Common myeloid progenitor, CD34-positive (primary cell): ENCODE data around the gene CITED4.

Experiments used
- CTCF ChIA-PET: fragments of 350-600 bp; sonication (Branson Sonifier 250); formaldehyde crosslinking; loops from one replicate; lab custom pipeline; 2021; ENCODE audit warnings: antibody characterized with exemption; lab: Charles Lee
- POLR2A ChIA-PET: fragments of 350-600 bp; sonication (Branson Sonifier 250); formaldehyde crosslinking; loops from one replicate; lab custom pipeline; 2021; ENCODE audit warnings: antibody characterized with exemption; lab: Charles Lee
- DNase-seq, 3 donors: peaks; one replicate each; pipeline versions ENCODE4 v3.0.0 to v3.0.0-alpha.2; 2013
- H3K27ac ChIP-seq, 2 experiments: 1 replicate in 1 of 2; 2 replicates in 1 of 2; pipeline ENCODE4 v1.7.0; 2013; ENCODE audit warnings: inconsistent platforms in 2 of 2, low read length in 2 of 2, mild to moderate bottlenecking in 2 of 2, low read depth in 1 of 2, moderate library complexity in 1 of 2; ENCODE audit not compliant: severe bottlenecking in 2 of 2, insufficient read depth in 1 of 2, poor library complexity in 1 of 2
- H3K27me3 ChIP-seq, 5 experiments: replicated peaks in 2 of 5; 1 replicate in 3 of 5; 2 replicates in 2 of 5; pipeline versions ENCODE4 v1.6.1 to v1.7.0; 2013; ENCODE audit warnings: low read length in 4 of 5, mild to moderate bottlenecking in 2 of 5, moderate library complexity in 2 of 5, inconsistent platforms in 1 of 5; ENCODE audit not compliant: insufficient read depth in 5 of 5, control insufficient read depth in 4 of 5
- H3K36me3 ChIP-seq, 4 experiments: 1 replicate in 2 of 4; 2 replicates in 2 of 4; pipeline versions ENCODE4 v1.6.1 to v1.7.0; 2013; ENCODE audit warnings: low read length in 3 of 4, control low read depth in 1 of 4, mild to moderate bottlenecking in 1 of 4; ENCODE audit not compliant: control insufficient read depth in 4 of 4, insufficient read depth in 4 of 4
- H3K4me1 ChIP-seq, 4 experiments: 1 replicate in 3 of 4; 2 replicates in 1 of 4; pipeline versions ENCODE4 v1.6.1 to v1.7.1; 2013; ENCODE audit warnings: low read length in 3 of 4, mild to moderate bottlenecking in 3 of 4, control low read depth in 1 of 4, inconsistent platforms in 1 of 4, moderate library complexity in 1 of 4; ENCODE audit not compliant: control insufficient read depth in 4 of 4, insufficient read depth in 4 of 4; ENCODE audit errors: control extremely low read depth in 1 of 4
- H3K4me3 ChIP-seq, 7 experiments: 1 replicate in 4 of 7; 2 replicates in 3 of 7; pipeline versions ENCODE4 v1.5.1 to v1.7.0; 2013; ENCODE audit warnings: mild to moderate bottlenecking in 7 of 7, low read length in 6 of 7, moderate library complexity in 6 of 7, inconsistent platforms in 2 of 7, low read depth in 2 of 7, control low read depth in 1 of 7; ENCODE audit not compliant: insufficient read depth in 4 of 7, control insufficient read depth in 1 of 7; ENCODE audit errors: extremely low read depth in 1 of 7
- H3K9me3 ChIP-seq, 5 experiments: 1 replicate in 4 of 5; 2 replicates in 1 of 5; pipeline versions ENCODE4 v1.6.1 to v1.7.1; 2013; ENCODE audit warnings: low read length in 4 of 5, mild to moderate bottlenecking in 2 of 5, inconsistent platforms in 1 of 5, low read depth in 1 of 5, moderate library complexity in 1 of 5; ENCODE audit not compliant: control insufficient read depth in 4 of 5, insufficient read depth in 2 of 5; ENCODE audit errors: control extremely low read depth in 1 of 5
- WGBS: methylation state at CpG from one replicate; pipeline ENCODE4 v1.1.5; 2013; ENCODE audit not compliant: insufficient coverage; 5-methylcytosine and 5-hydroxymethylcytosine counted together

CITED4 gene

DNA sequence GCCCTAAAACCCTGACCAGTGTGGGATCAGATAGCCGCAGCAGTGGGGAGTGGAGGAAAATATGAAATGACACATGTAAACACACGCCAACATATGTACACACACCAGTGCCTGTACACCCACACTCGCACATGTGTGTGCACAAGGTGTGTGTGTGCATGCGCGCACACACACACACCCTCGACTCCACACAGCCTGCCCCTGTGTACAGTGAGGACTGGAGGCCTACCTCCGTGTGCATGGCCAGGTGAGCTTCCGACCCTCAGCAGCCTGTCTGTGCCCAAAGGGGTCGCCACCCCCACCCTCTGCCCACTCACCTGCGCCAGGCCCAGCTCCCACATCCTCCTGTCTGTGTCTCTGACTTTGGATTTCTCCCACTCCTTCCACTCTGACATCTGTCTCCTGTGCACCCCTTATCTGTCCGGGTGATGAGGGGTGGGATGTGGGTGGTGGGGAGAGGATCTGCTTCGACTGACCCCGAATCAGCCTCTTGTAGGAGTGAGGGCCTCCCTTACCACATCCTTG is 31.7 kb downstream of the CITED4 start:
- H3K27me3 ChIP-seq: no peaks in the 10 kb centered on the region
- no peak overlapping the region for H3K27ac ChIP-seq
- POLR2A ChIA-PET: interaction anchor here (0.7 kb wide), 1 partner anchor 65 kb away, joined by 3 read pairs; no protein-coding TSS in a partner anchor
- no peaks in the 10 kb centered on the region for H3K9me3 ChIP-seq
- no peak for DNase-seq
- no peak overlapping the region for H3K4me3 ChIP-seq
- 98% methylated on average over 5 of the region's 13 CpGs for WGBS
- CTCF ChIA-PET: interaction anchor here (1.0 to 1.9 kb wide), 2 partner anchors 10 to 21 kb away, joined by 3 to 6 read pairs; no protein-coding TSS in a partner anchor
- peaks cover 0 to 12% (median 10%) of the 10 kb centered on the region in 4 experiments for H3K4me1 ChIP-seq
- H3K36me3 ChIP-seq: no peaks in the 10 kb centered on the region

DNA sequence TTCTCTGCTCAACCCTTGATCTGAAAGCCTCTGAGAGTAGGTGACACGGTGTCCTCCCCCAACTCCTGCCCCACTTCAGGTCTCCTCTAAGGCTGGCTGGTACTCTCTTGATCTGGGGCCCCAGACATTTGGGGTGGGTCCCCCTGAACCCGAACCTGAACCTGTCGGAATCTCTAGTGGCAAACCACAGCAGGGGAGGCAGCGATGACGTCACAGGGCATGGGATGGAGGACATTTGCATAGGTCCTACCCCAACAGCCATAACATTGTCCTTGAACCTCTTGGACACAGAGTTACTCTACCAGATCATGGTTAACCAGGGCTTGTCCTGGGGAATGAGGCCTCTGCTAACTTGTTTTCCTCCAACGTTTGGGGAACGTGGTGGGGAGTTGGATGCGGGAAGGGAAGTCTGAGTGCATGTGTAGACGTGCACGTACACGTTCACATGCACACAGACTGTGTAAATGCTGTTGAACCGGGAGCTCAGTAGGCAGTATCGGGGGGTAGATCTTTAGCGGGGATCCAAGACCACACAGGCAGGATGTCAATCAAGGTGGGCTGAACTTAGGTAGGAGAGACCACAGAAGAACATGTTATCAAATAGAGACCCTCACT is 32.4 kb downstream of the CITED4 start:
- peaks cover 0 to 20% (median 17%) of the 10 kb centered on the region in 4 experiments for H3K4me1 ChIP-seq
- H3K9me3 ChIP-seq: no peaks in the 10 kb centered on the region
- no peak overlapping the region for H3K27ac ChIP-seq
- WGBS: 94% methylated on average over 13 of the region's 14 CpGs
- no peak for DNase-seq
- CTCF ChIA-PET: interaction anchor here (1.9 kb wide), 1 partner anchor 9 kb away, joined by 6 read pairs; no protein-coding TSS in a partner anchor
- no peaks in the 10 kb centered on the region for H3K27me3 ChIP-seq
- POLR2A ChIA-PET: no interaction called here
- H3K36me3 ChIP-seq: no peaks in the 10 kb centered on the region
- H3K4me3 ChIP-seq: no peak overlapping the region

DNA sequence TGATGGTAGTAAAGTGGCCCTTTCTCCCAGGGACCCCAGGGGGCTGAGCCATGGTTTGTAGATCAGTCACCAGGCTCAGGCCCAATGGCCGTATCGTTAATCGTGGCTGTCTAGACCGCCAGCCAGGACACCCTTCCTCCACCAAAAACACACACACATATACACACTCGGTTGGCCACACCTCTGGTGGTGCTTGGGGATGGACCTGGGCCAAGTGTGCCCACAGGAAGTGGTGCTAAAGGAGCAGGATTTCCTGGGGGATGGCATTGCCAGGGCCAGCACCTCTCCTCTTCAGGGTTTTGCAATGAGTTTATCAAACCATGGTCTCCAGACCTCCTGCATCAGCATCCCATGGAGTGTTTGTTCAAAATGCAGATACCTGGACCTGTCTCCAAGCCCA is 36.2 kb downstream of the CITED4 start:
- H3K4me1 ChIP-seq: peaks cover 0 to 28% (median 24%) of the 10 kb centered on the region in 4 experiments
- ChIA-PET CTCF (interaction anchor here (1.4 to 3.5 kb wide), 2 partner anchors 24 to 53 kb away, joined by 4 to 21 read pairs; no protein-coding TSS in a partner anchor), POLR2A (interaction anchor here (0.7 kb wide), 1 partner anchor 1066 kb away, joined by 3 read pairs; no protein-coding TSS in a partner anchor)
- no peak for DNase-seq
- H3K27me3 ChIP-seq: no peaks in the 10 kb centered on the region
- H3K9me3 ChIP-seq: no peaks in the 10 kb centered on the region
- no peak overlapping the region for H3K27ac ChIP-seq
- H3K36me3 ChIP-seq: no peaks in the 10 kb centered on the region
- WGBS: no CpG with 5 or more reads among the region's 5 CpGs
- no peak overlapping the region for H3K4me3 ChIP-seq

DNA sequence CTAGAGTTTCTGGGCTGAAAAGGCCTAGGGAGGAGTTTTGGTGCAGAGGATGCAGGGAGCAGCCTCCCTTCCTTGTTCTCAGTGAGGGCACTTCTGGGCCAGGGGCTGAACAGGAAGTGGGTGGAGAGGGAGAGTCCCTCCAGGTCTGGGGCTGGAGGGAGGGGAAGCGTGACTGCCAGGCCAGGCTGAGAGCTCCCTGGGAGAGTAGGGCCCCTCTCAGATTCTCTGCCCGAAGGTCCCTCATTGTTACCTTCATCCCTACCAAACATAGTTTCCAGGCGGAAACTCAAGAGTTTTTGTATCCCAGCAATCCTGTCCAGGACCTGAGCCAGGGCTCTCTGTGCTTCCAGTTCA is 36.8 kb downstream of the CITED4 start:
- POLR2A ChIA-PET: interaction anchor here (0.6 to 0.7 kb wide), 2 partner anchors 8 to 1065 kb away, joined by 3 to 5 read pairs; no protein-coding TSS in a partner anchor
- CTCF ChIA-PET: interaction anchor here (0.9 to 3.5 kb wide), 3 partner anchors 24 to 52 kb away, joined by 3 to 21 read pairs (median 4); no protein-coding TSS in a partner anchor
- Histone ChIP-seq H3K27me3 (no peaks in the 10 kb centered on the region), H3K4me3 (peak overlapping the region in 1 of 7 experiments; percentile 23), H3K36me3 (no peaks in the 10 kb centered on the region), H3K9me3 (no peaks in the 10 kb centered on the region), H3K27ac (no peak overlapping the region), H3K4me1 (peaks cover 0 to 33% (median 28%) of the 10 kb centered on the region in 4 experiments)
- 36% methylated on average over 3 of the region's 3 CpGs for WGBS
- peak in 2 of 3 donors; percentile 66 to 71 for DNase-seq

DNA sequence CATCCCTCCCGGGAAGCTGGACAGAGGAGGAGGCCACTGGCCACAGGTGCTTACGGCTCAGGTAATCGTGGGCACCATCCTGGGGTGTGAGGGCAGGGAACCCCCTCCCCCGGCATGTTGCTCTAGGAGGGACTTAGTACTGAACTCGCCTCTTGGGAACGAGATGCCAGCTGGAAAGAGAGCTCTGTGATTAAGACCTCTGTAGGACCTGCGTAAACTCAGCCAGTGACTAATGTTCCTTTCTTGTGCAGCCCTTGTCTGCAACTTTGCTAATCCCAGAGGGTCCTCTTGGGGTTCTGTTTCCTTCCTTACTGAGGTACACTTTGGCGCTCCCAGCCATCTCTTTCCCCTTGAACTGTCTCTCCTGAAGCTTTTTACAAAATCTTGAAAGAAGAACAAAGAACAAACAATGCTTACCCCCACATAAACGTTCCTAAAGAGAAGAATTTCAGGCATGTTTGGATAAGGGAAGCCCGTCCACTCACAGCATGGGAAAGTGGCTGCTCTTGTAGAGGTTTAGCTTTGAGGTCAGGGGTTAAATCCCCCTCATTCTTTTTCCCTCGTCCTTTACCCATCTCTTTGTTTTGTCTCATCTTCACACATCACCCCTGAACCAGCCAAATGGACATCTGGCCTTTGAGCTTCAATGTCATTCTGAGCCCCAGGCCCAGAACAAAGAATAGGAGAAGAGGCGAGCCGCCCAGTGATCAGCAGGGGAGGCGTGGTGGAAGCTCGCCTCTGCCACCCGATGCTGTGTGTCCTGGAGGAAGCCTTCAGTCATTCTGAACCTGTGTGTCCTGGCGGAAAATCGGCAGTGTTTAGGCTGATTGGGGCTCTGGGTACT is 37.4 kb downstream of the CITED4 start:
- CTCF ChIA-PET: interaction anchor here (0.6 to 3.5 kb wide), 6 partner anchors 9 to 69 kb away, joined by 3 to 21 read pairs (median 3); no protein-coding TSS in a partner anchor
- no peak overlapping the region for H3K27ac ChIP-seq
- POLR2A ChIA-PET: interaction anchor here (0.6 kb wide), 1 partner anchor 9 kb away, joined by 5 read pairs; no protein-coding TSS in a partner anchor
- H3K4me3 ChIP-seq: peak overlapping the region in 1 of 7 experiments; percentile 23
- H3K36me3 ChIP-seq: no peaks in the 10 kb centered on the region
- no peaks in the 10 kb centered on the region for H3K27me3 ChIP-seq
- H3K9me3 ChIP-seq: no peaks in the 10 kb centered on the region
- DNase-seq: no peak
- H3K4me1 ChIP-seq: peaks cover 0 to 39% (median 29%) of the 10 kb centered on the region in 4 experiments
- 86% methylated on average over 14 of the region's 18 CpGs for WGBS

DNA sequence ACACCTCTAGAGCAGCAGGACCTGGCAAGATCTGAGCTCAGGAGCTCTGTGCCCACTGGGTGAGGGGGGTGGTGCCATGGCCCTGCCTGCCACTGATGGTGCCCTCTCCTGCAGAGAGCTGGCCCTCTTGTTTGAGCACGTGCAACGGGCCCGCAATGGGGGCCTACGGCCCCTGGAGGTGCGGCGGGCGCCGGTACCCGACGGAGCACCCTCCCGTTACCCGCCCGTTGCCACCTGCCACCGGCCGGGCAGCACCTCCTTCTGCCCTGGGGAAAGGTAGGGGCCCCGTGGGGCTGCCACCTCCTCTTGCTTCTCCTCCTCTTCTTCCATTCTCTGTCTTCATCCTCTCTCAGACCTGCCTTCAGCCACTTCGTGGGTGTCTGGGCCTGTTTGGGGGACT is 38.2 kb downstream of the CITED4 start:
- WGBS: 98% methylated on average over 13 of the region's 17 CpGs
- CTCF ChIA-PET: interaction anchor here (0.9 to 3.5 kb wide), 3 partner anchors 10 to 51 kb away, joined by 3 to 21 read pairs (median 3); no protein-coding TSS in a partner anchor
- Histone ChIP-seq H3K27ac (no peak overlapping the region), H3K27me3 (peaks cover 0 to 7% (median 5%) of the 10 kb centered on the region in 5 experiments), H3K4me1 (peaks cover 0 to 39% (median 32%) of the 10 kb centered on the region in 4 experiments), H3K9me3 (no peaks in the 10 kb centered on the region), H3K36me3 (no peaks in the 10 kb centered on the region), H3K4me3 (no peak overlapping the region)
- no peak for DNase-seq
- POLR2A ChIA-PET: no interaction called here
